Smooth muscle cell of the brain vasculature (primary cell): ENCODE measurements around the gene ARHGAP29.

Experiments
- DNase-seq: peaks from one replicate; pipeline ENCODE4 v3.0.0-alpha.2; 2012; ENCODE audit warnings: low read depth, low spot score

The ARHGAP29 gene

DNA sequence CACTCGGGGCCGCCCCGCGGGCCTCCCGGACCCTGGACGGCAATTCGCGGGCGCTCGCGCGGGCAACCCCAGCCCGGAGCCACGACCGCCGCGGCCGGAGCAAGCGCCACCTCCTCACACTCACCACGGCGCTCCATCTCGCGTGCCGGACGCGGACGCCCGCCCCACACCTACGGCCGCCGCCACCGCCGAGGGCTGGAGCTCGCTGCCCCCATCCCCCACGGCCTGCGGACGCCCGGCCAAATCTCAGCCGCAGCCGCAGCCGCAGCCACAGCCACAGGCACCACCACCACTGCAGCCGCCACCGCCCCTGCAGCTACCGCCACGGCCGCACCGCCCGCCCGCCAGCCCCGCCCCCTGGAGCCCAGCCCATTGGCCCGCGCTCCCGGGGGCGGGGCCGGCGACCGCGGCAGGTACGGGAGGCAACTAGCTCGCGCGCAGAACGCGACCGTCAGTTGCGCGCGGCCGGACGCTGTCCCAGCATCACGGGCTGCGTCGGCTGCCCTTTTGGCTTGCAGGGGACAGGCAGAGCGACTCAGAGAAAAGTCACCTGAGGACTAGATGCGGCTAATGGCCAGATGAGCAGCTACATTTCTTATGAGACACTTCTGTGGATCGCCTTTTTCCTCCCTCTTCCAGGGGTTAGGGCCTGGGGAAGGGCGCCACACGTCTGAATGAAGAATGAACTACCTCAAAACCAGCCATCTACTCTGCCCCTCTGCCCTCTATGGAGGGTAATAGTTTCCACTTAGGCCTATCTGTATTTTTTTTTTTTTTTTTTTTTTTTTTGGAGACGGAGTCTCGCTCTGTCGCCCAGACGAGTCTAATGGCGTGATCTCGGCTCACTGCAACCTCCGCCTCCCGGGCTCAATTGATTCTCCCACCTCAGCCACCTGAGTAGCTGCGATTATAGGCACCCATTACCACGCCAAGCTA is at the start of gene ARHGAP29:
Gene ARHGAP29 (minus strand): TSS at position 294 of the 936 bp plus-strand sequence. CDS start 5,973 bp downstream, outside the sequence.
- no peak for DNase-seq

- no peak for DNase-seq
These were observed 49.6 kb upstream of the ARHGAP29 start for GRCh38 chr1:94286864-94287437.

DNA sequence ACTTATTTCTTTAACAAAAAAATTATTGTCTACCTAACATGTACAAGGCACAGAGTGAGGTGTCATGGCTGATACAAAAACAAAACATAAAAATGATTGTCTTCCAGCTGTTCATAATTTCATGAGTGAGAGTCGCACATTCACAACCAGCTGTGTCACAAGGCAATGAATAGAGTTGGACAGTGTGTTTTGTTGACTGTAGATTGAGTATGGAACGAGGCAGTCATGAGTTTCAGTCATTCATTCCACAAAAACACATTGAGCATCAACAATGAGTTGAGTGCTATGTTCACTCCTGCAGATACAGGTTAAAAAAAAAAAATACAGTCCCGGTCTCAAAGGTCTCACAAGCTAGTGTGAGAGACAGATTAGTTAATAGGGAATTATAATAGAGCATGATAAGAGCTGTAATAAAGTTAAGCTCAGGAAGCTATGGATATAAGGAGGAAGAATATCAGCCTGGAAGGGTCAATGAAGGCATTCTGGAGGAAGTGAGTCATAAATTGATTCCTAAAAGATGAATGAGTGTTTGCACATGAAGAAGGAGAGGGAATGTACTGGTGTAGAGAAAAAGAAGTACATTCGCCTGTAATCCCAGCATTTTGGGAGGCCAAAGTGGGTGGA is 47.8 kb upstream of the ARHGAP29 start:
- no peak for DNase-seq

GRCh38 chr1:94284476-94284875 is 47.1 kb upstream of the ARHGAP29 start:
- no peak for DNase-seq

DNA sequence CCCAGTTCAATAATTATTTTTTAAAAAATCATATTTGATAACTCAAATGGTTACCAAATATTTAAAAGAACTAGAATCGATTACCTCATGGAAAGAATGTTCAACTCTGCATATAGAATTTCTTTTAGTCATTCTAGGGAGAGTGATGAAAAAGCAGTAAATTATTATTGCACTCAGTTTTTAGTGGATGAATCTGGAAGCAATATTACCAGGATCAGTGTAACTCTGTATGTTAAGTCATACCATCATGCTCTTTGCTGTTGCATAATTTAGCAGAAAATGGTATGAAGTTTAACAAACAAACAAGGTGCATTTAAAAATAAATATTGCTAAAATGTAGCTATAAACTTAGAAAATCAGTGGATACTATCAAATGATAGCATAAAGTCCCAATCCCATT is 46.1 kb upstream of the ARHGAP29 start:
- no peak for DNase-seq

DNA sequence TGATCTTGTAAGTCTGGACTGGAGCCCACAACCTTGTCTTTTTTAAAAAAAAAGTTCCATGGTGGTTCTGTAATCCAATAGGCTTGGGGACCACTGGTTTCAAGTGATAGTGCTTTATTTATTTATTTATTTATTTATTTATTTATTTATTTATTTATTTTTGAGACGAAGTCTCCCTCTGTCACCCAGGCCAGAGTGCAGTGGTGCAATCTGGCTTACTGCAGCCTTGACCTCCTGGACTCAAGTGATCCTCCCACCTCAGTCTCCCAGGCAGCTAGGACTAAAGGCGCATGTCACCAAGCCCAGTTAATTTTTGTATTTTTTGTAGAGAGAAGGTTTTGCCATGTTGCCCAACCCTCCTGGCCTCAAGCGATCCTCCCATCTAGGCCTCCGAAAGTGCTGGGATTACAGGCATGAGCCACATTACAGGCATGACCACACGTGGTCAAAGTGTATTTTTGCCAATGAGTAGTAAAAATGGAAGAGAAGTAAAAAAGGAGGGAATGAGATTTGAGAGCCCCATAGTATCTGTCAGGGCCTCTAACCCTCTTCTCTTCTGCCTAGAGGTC is 44.8 kb upstream of the ARHGAP29 start:
- DNase-seq: no peak

GRCh38 chr1:94281361-94282142 is 44.2 kb upstream of the ARHGAP29 start:
- DNase-seq: no peak

GRCh38 chr1:94280541-94280940 is 43.2 kb upstream of the ARHGAP29 start:
- no peak for DNase-seq

DNA sequence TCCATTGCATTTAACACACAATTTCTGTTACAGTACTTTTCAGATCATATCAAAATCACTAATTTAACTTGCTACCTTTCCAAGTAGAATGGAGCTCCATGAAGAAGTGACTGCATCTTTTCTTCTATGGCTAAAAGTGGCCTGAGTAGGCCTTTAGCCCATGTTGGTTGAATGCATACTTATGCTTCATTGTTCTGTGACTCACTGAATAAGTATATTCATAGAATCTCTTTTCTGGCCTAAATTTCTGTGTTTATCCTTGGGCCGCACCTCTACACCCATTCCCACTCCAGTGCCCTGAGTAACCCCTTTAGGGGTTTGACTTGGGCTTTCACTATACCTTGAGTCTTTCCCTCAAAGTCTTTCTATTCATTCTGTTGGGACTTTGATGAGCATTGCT is 42.1 kb upstream of the ARHGAP29 start:
- no peak for DNase-seq

DNA sequence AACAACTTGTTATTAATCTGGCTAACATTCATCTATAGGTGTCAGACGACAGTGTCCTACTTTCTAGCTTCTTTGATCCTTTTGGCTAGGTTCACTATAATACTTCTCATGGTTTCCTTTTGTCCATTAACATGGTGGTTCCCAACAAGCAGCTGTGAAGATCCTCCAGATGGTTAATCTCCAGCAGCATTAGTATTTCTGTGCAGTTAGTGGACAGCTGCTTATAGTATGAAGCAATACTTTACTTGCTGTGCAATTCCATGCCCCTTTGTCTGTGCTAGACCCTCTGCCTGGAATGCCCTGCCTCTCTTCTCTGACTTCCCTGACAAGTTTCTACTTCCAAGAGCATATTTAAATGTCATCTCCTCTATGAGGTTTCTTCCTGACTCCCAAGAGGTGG is 41.7 kb upstream of the ARHGAP29 start:
- DNase-seq: no peak

- no peak for DNase-seq
These were observed 39.6 kb upstream of the ARHGAP29 start for GRCh38 chr1:94276988-94277434.

DNA sequence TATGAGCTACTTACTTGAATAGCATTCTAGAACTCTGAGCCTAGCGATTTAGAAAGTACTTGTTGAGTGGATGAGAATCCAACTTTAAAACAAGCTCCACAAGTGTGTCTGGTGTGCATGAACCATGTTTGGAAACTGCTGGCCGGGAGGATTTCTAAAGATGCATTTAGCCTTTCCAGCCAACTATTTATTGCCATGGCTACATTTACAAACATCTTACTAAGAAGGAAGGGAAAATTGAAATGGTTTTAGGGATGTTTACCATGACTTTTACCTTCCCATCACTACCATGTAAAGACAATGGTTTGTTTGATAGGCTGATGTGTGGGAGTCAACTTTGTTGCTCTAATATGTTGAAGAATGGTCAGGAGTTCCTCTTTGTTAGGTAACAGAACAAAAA is 37.7 kb upstream of the ARHGAP29 start:
- DNase-seq: no peak

DNA sequence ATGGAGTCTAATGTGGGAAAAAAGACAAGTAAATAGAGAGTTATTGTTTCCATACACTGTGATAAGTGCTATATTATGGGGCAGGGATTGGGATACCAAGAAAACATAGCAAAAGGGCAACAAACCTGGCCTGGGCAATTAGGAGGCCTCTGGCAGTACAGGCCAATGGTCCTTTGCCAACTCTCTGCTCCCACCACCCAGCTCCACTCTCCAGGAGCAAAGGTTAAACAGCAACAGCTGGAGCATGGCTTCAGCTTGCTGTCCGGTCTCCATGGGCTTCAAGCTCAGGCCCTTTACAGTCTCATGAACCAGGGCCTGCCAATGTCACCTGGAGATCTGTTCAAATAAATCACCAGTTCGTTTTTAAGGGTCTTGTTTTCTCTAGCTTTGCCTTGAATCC is 37.2 kb upstream of the ARHGAP29 start:
- no peak for DNase-seq

DNA sequence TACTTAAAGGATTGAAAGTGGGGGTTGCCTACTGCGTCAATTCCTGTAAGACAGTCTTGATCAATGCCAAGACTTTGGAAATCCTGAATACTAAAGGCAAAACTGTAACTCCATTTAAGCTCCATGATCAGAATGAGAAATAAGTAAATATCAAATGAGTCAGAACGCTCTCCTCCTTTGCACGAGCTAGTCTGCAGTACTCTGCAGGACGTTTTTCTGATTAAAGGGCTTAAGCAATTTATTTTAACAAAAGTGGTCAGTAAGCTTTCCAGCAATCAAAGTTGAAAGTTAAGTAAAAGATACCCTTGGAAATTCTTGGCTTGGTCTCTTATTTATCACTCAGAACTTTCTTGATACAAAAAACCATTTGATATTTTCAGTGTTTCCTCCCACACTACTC is 35.7 kb upstream of the ARHGAP29 start:
- DNase-seq: no peak

DNA sequence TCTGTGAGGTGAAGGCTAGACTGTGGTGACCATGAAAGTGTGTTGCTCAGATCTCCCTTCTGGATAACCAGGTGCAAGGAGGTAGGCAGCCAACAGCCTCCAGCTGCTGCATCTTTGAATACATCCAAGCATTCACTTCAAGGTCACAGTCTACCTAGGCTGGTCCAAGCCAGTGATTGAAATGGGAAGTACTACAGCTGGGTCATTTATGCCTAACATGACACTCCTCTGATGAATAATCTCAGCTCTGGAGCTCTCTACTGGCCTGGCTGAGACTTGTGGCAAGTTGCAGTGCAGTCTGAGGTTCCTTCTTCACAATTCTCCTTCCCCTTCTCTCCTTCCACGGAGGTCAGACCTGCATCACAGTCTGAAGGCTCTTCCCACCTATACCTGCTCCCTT is 35.0 kb upstream of the ARHGAP29 start:
- no peak for DNase-seq

DNA sequence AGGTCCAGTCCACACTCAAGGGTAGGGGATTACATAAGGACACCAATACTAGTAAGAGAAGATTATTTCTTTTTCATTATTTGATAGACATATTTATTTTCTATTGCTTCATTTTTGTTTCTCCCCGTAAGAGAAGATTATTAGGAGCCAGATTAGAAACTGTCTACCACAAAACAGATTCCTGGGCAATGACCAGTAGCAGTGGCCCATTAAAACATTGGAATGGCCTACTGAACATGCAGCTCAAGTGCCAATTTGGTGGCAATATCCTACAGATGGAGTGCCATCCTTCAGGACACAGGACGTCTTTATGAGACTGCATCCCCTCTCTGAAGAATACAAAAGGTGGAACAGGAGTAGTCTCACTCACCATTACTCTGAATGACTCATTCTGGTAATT is 34.0 kb upstream of the ARHGAP29 start:
- DNase-seq: no peak

GRCh38 chr1:94270801-94271203 is 33.4 kb upstream of the ARHGAP29 start:
- DNase-seq: no peak

- no peak for DNase-seq
These were observed 32.5 kb upstream of the ARHGAP29 start for GRCh38 chr1:94269921-94270320.

GRCh38 chr1:94265906-94266305 is 28.5 kb upstream of the ARHGAP29 start:
- no peak for DNase-seq

DNA sequence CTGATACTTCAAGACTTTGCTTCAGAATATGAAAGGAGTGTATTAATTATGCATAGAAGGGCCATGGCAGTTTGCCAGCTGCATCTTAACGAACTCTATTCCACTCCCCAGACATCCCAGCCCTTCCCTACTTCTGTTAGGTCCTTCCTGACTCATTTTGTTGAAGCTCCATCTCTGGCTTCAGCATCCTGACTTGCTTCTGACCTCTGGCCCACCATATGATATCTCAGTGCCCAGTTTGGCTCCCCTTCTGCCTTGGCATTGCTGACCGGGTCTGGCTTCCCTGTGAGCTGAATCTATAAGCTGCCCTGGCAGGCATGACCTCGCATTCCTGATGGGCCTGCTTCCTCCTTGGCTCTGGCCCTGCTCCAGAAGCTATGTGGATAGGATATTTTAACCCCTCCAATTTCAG is 27.6 kb upstream of the ARHGAP29 start:
- no peak for DNase-seq

DNA sequence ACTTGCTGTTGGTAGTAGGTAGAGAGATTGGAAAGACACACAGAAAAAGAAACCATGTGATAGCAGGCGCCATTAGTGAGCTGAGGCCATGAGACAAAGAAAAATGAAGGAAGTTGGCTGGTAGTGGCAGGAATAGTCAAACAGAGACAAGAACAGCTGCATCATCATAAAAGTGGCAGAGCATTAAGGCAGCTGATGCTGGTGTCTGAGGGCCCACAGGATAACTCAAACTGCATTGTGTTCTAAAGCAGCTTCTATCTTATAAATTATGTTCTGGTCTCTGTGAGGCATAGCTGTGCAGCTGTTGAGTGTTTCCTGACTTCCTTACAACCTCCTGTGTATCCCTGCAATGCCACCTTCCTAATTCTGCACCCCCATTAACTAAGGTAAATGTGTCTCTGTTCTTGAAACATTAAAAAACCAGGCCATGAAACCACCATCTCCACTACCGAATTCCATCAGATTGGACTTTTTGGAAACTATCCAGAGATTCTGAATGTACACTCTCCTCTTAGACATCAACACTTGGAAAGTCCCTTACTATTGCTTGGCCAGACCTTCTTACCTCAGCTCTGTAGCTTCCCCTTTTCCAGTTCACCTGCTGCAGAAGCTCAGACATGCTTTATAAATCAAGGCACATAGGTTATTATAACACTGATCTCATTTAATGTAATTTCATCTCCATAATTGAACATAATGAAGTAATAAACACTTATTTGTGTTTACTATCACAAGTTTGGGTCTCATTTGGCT is 23.4 kb upstream of the ARHGAP29 start:
- DNase-seq: no peak
